Effector CD4-positive, alpha-beta T cell (primary cell): ENCODE results near the gene TRIM71.
"Not testable (repeated sequence)": the region's sequence is repeated elsewhere in the genome, so short reads cannot be mapped to it uniquely, and the experiment has no call there.

Experiments
- DNase-seq: peaks from one replicate; pipeline ENCODE4 v3.0.0-alpha.2; 2020

TRIM71 gene

GRCh38 chr3:32939531-32940284 lies 121.9 kb downstream of the TRIM71 start:
- not testable (repeated sequence) for DNase-seq

GRCh38 chr3:32940726-32941125 lies 122.9 kb downstream of the TRIM71 start:
- DNase-seq: no peak

GRCh38 chr3:32945136-32945535 lies 127.3 kb downstream of the TRIM71 start:
- no peak for DNase-seq

GRCh38 chr3:32945598-32945997 lies 127.8 kb downstream of the TRIM71 start:
- DNase-seq: not testable (repeated sequence)

GRCh38 chr3:32946973-32947788 lies 129.4 kb downstream of the TRIM71 start:
- DNase-seq: no peak
